ENCODE measurements around the gene IQCH.
A peak's percentile ranks its signal among the peaks of the same experiment; 100 is the strongest.
"Not testable (repeated sequence)": the region's sequence is repeated elsewhere in the genome, so short reads cannot be mapped to it uniquely, and the experiment has no call there.

IQCH gene

GRCh38 chr15:67433495-67434099 lies 179.0 kb downstream of the IQCH start:
- DNase-seq (ENCODE audit: low read depth in 3 of 3, low spot score in 1 of 3), result no peak

- not testable (repeated sequence) for DNase-seq (ENCODE audit: low read depth in 3 of 3, low spot score in 1 of 3)
These were observed 182.0 kb downstream of the IQCH start for GRCh38 chr15:67436351-67437250.

GRCh38 chr15:67444100-67444499 lies 189.5 kb downstream of the IQCH start:
- DNase-seq (ENCODE audit: low read depth in 3 of 3, low spot score in 1 of 3), result no peak

GRCh38 chr15:67446449-67446848 lies 191.9 kb downstream of the IQCH start:
- DNase-seq (ENCODE audit: low read depth in 3 of 3, low spot score in 1 of 3), result no peak

- not testable (repeated sequence) for DNase-seq (ENCODE audit: low read depth in 3 of 3, low spot score in 1 of 3)
These were observed 193.8 kb downstream of the IQCH start for GRCh38 chr15:67448372-67448771.

GRCh38 chr15:67453703-67454102 lies 199.1 kb downstream of the IQCH start:
- not testable (repeated sequence) for DNase-seq (ENCODE audit: low read depth in 3 of 3, low spot score in 1 of 3)

- DNase-seq (ENCODE audit: low read depth in 3 of 3, low spot score in 1 of 3), result peak; percentile 62 to 86 (median 63)
These were observed 202.3 kb downstream of the IQCH start for GRCh38 chr15:67456677-67457529.

GRCh38 chr15:67458331-67459029 lies 203.9 kb downstream of the IQCH start:
- no peak for DNase-seq (ENCODE audit: low read depth in 3 of 3, low spot score in 1 of 3)

- DNase-seq (ENCODE audit: low read depth in 3 of 3, low spot score in 1 of 3), result no peak
These were observed 205.9 kb downstream of the IQCH start for GRCh38 chr15:67460521-67460920.

- DNase-seq (ENCODE audit: low read depth in 3 of 3, low spot score in 1 of 3), result no peak
These were observed 207.1 kb downstream of the IQCH start for GRCh38 chr15:67461735-67462134.

- DNase-seq (ENCODE audit: low read depth in 3 of 3, low spot score in 1 of 3), result no peak
These were observed 208.3 kb downstream of the IQCH start for GRCh38 chr15:67462875-67463274.

- DNase-seq (ENCODE audit: low read depth in 3 of 3, low spot score in 1 of 3), result no peak
These were observed 208.9 kb downstream of the IQCH start for GRCh38 chr15:67463488-67463887.

GRCh38 chr15:67465196-67465952 lies 210.8 kb downstream of the IQCH start:
- no peak for DNase-seq (ENCODE audit: low read depth in 3 of 3, low spot score in 1 of 3)

GRCh38 chr15:67468416-67468815 lies 213.8 kb downstream of the IQCH start:
- DNase-seq (ENCODE audit: low read depth in 3 of 3, low spot score in 1 of 3), result no peak

GRCh38 chr15:67469680-67470079 lies 215.1 kb downstream of the IQCH start:
- DNase-seq (ENCODE audit: low read depth in 3 of 3, low spot score in 1 of 3), result no peak

- DNase-seq (ENCODE audit: low read depth in 3 of 3, low spot score in 1 of 3), result no peak
These were observed 218.4 kb downstream of the IQCH start for GRCh38 chr15:67472957-67473356.

- DNase-seq (ENCODE audit: low read depth in 3 of 3, low spot score in 1 of 3), result no peak
These were observed 220.0 kb downstream of the IQCH start for GRCh38 chr15:67474405-67475110.

GRCh38 chr15:67479781-67480505 lies 225.4 kb downstream of the IQCH start:
- DNase-seq (ENCODE audit: low read depth in 3 of 3, low spot score in 1 of 3), result no peak

GRCh38 chr15:67480741-67481140 lies 226.2 kb downstream of the IQCH start:
- DNase-seq (ENCODE audit: low read depth in 3 of 3, low spot score in 1 of 3), result no peak
